Measurements from ENCODE around the gene CLPX.
"Not testable (repeated sequence)": the region's sequence is repeated elsewhere in the genome, so short reads cannot be mapped to it uniquely, and the experiment has no call there.

The CLPX gene

GRCh38 chr15:65156692-65157091 is 28.4 kb downstream of the CLPX start:
- in situ Hi-C loops (cut with MboI; ENCODE audit: low sequenced_read_pairs, unreplicated experiment) = no loop called here
- TF ChIP-seq CTCF (IDR thresholded peaks at IDR 0.05; ENCODE audit: borderline replicate concordance, control extremely low read depth, extremely low read depth, insufficient read depth, missing control alignments) = no peak
- DNase-seq (ENCODE audit: low spot score) = no peak

GRCh38 chr15:65154720-65155119 is 30.4 kb downstream of the CLPX start:
- no peak for TF ChIP-seq CTCF (IDR thresholded peaks at IDR 0.05; ENCODE audit: borderline replicate concordance, control extremely low read depth, extremely low read depth, insufficient read depth, missing control alignments)
- no peak for DNase-seq (ENCODE audit: low spot score)
- in situ Hi-C loops (cut with MboI; ENCODE audit: low sequenced_read_pairs, unreplicated experiment) = no loop called here

- TF ChIP-seq CTCF (IDR thresholded peaks at IDR 0.05; ENCODE audit: borderline replicate concordance, control extremely low read depth, extremely low read depth, insufficient read depth, missing control alignments) = no peak
- no peak for DNase-seq (ENCODE audit: low spot score)
- in situ Hi-C loops (cut with MboI; ENCODE audit: low sequenced_read_pairs, unreplicated experiment) = no loop called here
Measured at GRCh38 chr15:65147902-65148301, 37.2 kb downstream of the CLPX start.

GRCh38 chr15:65146438-65146837 is 38.7 kb downstream of the CLPX start:
- no peak for TF ChIP-seq CTCF (IDR thresholded peaks at IDR 0.05; ENCODE audit: borderline replicate concordance, control extremely low read depth, extremely low read depth, insufficient read depth, missing control alignments)
- no peak for DNase-seq (ENCODE audit: low spot score)
- in situ Hi-C loops (cut with MboI; ENCODE audit: low sequenced_read_pairs, unreplicated experiment) = no loop called here

- DNase-seq (ENCODE audit: low spot score); in situ Hi-C loops (cut with MboI; ENCODE audit: low sequenced_read_pairs, unreplicated experiment): not testable (repeated sequence)
Measured at GRCh38 chr15:65138631-65139030, 46.5 kb downstream of the CLPX start.

- in situ Hi-C loops (cut with MboI; ENCODE audit: low sequenced_read_pairs, unreplicated experiment); DNase-seq (ENCODE audit: low spot score): not testable (repeated sequence)
Measured at GRCh38 chr15:65137893-65138292, 47.2 kb downstream of the CLPX start.

- in situ Hi-C loops (cut with MboI; ENCODE audit: low sequenced_read_pairs, unreplicated experiment); DNase-seq (ENCODE audit: low spot score): not testable (repeated sequence)
Measured at GRCh38 chr15:65137089-65137488, 48.1 kb downstream of the CLPX start.

GRCh38 chr15:65134538-65134937 is 50.6 kb downstream of the CLPX start:
- in situ Hi-C loops (cut with MboI; ENCODE audit: low sequenced_read_pairs, unreplicated experiment) = no loop called here
- DNase-seq (ENCODE audit: low spot score) = no peak
- TF ChIP-seq CTCF (IDR thresholded peaks at IDR 0.05; ENCODE audit: borderline replicate concordance, control extremely low read depth, extremely low read depth, insufficient read depth, missing control alignments) = no peak

All from GM13976 (cell line).